Endometrial microvascular endothelial cells (primary cell): ENCODE measurements around the gene MPEG1. TPM values are rescaled to one million over a fixed set of nuclear protein-coding genes. Genes with fewer than 3 reads are reported as not detected.

Experiments
- in situ Hi-C: cut with HindIII; loops from 2 replicates; pipeline ENCODE4 v1.10.0; 2017; ENCODE audit warnings: low sequenced_read_pairs, low pct_unique_long_range_greater_than_20kb; ENCODE audit errors: inconsistent ontology term
- total RNA-seq: library from RNA; depleted of rRNA; stranded (reverse); fragments of >200 nt; gene quantifications from one replicate; pipeline ENCODE4 v1.2.3, GENCODE V29; 2015; ENCODE audit errors: inconsistent ontology term

MPEG1 gene
- total RNA-seq, 1 donor from 2014 or later, result not detected

DNA sequence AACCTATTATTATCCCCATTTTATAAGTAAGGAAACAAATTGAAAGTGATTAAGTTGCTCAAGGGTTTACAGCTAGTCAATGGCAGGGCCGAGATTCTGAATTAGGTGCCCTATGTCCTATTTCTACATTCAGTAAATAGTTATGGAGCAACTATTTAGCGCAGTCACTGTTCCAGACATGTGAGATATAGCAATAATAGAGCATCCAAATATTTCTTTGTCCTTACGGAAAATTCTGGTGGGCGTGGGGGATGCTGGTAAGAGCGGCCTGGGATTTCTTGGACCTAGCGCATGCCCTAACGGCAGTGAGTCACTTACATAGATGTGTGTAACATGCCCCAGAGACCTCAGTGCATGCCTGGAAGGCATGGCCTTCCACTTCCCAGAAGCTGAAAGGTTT, 36.4 kb downstream of the MPEG1 start:
- in situ Hi-C loops, result no loop called here

DNA sequence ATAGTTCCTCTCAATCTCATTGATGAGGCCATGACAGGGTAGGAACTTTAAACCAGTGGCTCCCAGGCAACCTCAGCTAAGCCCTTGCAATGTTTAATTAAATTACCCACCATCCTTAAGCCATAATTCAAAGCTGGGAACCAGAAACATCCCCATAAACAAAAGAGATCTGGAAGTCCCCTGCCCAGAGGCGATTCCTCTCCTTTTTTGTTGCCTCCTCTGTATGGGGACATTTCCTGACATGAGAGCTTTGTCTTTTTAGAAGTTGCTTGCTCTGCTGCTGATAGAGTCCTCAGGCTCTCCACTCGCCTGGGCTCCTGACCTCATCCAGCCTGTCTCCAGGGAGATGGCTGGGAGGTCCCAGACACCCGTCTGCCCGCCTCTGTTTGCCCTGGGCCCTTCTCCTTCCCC, 37.6 kb downstream of the MPEG1 start:
- in situ Hi-C loops, result no loop called here

DNA sequence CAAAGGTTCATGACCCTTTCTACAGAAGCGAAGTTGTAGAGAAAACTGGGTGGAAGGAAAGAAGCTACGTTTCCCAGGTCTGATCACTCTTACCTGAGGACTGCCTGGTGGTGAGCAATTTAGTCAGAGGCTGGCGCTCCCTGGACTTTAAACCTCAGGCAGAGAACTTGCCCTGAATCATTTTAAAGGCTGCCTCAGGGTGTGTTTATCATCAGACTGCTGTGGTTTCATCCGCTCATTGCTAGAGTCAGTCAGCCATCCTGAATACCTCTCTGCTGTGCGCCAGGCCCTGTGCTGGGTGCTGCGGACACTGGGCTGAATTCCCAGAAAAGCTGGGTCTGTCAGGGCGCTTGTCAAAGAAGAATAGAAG, 38.1 kb downstream of the MPEG1 start:
- in situ Hi-C loops, result no loop called here

DNA sequence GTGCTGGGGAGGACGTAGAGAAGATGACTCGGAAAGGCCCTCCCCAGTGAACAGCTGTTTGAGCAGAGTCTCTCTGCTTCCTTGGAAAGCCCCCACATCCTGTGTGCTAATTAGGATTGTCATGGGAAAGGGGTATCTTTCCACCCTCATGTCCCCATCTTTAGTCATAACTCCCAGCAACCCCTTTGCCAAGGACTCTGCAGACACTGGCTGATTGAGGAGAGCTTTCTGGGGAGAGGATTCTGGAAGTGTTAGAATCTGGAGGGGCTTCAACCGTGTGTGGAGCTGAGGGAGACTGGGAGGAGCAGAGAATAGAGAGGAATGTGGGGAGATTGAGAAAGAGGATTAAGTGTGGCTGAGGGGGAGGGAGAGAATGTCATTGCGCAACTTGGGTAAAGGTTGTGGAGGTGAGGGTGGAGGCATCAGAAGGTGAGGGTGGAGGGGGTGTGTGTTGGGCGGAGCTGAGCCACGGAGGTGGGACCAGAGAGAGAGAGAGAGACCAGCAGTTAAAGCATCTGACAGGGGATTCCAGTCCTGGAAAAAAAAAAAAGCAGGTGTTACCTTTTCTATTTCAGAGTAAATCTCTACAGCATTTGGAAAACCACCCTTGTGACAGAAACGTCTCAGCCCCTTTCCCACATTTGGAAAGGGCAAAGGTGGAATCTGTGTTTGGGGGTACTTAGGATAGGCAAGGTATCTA, 38.6 kb downstream of the MPEG1 start:
- in situ Hi-C loops, result no loop called here

DNA sequence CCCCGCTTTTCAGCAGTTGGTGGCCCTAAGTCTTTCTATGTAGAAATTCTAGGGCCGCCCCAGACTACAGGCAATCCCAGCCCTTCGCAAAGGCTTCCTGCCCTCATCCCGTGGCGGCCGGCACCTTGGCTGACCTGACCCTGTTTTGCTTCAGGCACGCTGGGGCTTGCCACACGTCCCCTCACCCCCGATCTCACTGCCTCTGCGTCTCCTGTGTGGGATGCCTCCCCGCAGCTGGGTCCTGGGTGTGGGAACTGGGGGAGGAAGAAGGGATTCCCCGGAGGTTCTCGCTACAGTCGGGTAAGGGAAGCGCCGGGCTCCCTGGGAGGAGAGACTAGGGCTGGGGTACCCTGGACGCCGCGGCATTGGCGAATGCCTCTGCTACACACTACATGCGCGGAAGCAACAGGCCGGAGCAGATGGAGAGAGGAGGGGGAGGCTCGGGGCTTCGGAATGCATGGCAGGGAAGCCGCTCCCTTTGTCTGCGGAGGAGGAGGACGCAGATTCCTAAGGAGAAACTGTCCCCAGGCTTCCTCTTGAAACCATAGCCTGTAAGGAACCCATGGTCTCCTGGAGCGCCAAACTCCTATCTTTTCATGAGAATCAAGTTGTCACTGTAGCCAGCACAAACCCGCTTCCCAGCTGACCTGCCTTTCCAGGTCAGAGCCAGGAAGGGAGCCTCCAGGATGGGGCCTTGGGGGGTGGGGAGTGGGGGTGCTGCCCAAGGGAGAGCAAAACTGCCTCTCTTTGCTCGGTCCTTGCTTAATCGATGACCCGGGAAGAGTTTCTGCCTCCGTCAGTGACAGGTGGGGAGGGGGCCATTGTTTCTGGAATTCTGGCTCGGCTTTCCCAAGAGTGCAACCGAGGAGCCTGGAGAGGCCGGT, 39.4 kb downstream of the MPEG1 start:
- in situ Hi-C loops, result no loop called here

DNA sequence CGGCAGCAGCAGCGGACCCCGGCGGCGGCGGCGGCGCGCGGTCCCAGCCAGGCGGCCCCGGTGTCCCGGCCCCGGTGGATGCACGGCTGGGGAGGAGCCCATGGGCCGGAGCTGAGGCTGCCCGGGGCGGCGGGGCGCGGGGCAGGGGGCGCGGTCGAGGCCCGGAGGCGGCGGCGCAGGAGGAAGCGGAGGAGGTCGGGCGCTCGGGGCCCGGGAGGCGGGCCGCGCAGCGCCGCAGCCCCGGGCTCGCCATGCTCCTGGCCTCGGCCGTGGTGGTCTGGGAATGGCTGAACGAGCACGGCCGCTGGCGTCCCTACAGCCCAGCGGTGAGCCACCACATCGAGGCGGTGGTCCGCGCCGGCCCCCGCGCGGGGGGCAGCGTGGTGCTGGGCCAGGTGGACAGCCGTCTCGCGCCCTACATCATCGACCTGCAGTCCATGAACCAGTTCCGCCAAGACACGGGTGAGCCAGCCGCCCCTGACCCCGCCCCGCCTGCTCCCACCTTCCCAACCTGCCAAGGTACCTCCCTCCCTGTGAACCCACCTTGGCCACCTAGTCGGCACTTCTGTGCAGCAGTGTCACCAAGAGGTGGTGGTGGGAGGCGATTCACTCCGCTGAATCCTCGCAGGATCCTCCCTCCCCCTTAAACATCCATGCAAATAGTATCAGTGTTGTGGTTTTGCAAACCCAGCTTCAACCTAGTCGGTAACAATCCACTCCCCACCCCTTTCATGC, 40.2 kb downstream of the MPEG1 start:
- in situ Hi-C loops, result no loop called here

DNA sequence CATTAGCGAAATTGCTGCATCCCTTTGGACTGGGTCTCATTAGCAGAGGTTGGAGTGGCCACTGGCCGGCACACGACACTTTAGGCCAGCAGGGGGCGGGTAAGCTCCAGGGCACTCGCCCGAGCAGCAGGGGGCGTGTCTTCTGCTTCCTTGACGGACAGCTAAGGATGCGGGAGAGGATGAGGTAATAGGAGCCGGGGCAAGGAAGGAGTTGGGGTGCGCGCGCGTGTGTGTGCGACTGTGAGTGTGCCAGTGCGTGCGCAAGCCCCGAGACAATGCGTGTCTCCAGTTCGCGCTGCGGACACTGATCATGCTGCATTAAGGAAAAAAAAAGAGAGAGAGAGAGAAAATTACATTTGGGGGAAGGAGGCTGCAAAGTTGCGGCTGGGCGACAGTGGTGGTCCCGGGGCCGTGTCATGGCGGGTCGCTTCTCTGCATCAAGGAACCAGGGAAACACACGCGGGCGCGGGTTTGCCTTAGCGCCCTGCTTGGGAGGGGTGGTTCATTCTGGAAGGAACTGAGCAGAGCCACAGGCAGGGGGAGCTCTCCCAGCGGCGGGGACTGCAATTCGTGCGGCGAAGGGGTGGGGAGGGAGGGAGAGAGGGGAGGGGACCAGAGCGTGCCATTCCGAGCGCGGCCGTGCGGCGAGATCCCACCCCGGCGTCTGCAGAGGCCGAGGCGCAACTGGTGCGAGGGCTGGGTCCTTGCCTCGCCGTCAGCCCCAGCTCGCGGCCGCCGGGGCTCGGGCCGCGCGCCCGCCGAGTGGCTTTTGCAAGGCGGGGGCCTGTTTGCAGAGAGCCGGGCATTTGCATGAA, 41.0 kb downstream of the MPEG1 start, which contains the start of gene DTX4:
DTX4 (plus strand) TSS at position 625 of the 815 bp plus-strand sequence. CDS start 464 bp downstream, outside the sequence.
- in situ Hi-C loops, result no loop called here

DNA sequence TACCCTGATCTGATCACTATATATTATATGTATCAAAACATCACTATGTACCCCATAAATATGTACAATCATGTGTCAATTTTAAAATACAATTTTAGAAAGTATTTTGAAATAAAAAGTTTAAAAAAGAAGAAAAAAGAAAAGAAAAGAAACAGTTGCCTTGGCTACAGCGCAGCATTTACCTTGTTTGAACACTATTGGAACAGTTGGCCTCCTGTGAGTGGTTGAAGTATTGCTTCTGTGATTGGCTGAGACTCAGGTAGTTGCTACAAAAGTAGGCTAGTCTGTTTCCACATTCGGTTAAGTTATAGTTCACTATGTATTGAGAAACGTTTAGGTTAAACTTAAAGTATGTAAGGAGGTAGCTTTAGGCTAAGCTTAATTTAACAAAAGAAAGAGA, 48.7 kb downstream of the MPEG1 start:
- in situ Hi-C loops, result no loop called here

Other genes starting within 250 kb of the MPEG1 start
- not detected for gene GLYATL1B, start 126.6 kb downstream of the MPEG1 start, total RNA-seq
- gene FAM111B, start 105.7 kb downstream of the MPEG1 start, total RNA-seq, result 14.6 TPM
- gene FAM111A, start 70.1 kb downstream of the MPEG1 start, total RNA-seq, result 61.5 TPM
- not detected for gene DTX4, start 40.8 kb downstream of the MPEG1 start, total RNA-seq
- not detected for gene OR5AN1, start 146.0 kb upstream of the MPEG1 start, total RNA-seq
- gene OR5A2, start 213.5 kb upstream of the MPEG1 start, total RNA-seq, result not detected
- gene OR5A1, start 223.5 kb upstream of the MPEG1 start, total RNA-seq, result not detected
- not detected for gene OR4D6, start 244.0 kb upstream of the MPEG1 start, total RNA-seq